Skeletal muscle satellite cell (primary cell): Measurements from ENCODE around the gene SBNO1. TPM values are rescaled to one million over a fixed set of nuclear protein-coding genes. Genes with fewer than 3 reads are reported as not detected.
"Not testable (repeated sequence)": the region's sequence is repeated elsewhere in the genome, so short reads cannot be mapped to it uniquely, and the experiment has no call there.

Experiments used
- H3K27me3 ChIP-seq: 2 replicates; pipeline ENCODE4 v1.7.0; 2013; ENCODE audit warnings: low read length; ENCODE audit not compliant: control insufficient read depth, insufficient read depth
- H3K36me3 ChIP-seq: 2 replicates; pipeline ENCODE4 v1.7.0; 2013; ENCODE audit warnings: mild to moderate bottlenecking, control low read depth, low read length; ENCODE audit not compliant: insufficient read depth
- H3K4me1 ChIP-seq: 2 replicates; pipeline ENCODE4 v1.7.0; 2013; ENCODE audit warnings: low read length; ENCODE audit not compliant: control insufficient read depth, insufficient read depth
- H3K4me2 ChIP-seq: 2 replicates; pipeline ENCODE4 v1.7.0; 2013; ENCODE audit warnings: mild to moderate bottlenecking, low read length
- H3K4me3 ChIP-seq: 2 replicates; pipeline ENCODE4 v1.7.0; 2013; ENCODE audit warnings: low read length
- H3K9ac ChIP-seq: 2 replicates; pipeline ENCODE4 v1.7.0; 2013; ENCODE audit warnings: mild to moderate bottlenecking, low read depth, low read length, moderate library complexity
- H3K9me3 ChIP-seq: replicated peaks from 2 replicates; pipeline ENCODE4 v1.7.0; 2013; ENCODE audit warnings: mild to moderate bottlenecking, control low read depth, low read length
- small RNA-seq: library from RNA; depleted of rRNA; stranded (forward); fragments of <200 nt; gene quantifications from one replicate; pipeline ENCODE3, GENCODE V24; 2012

The SBNO1 gene

GRCh38 chr12:123252365-123252764, 112.3 kb downstream of the SBNO1 start:
- not testable (repeated sequence) for H3K9ac ChIP-seq, H3K27me3 ChIP-seq, H3K4me2 ChIP-seq, H3K9me3 ChIP-seq, H3K4me3 ChIP-seq
- Histone ChIP-seq H3K36me3 (peaks cover 42% of the 10 kb centered on the region), H3K4me1 (peaks cover 16% of the 10 kb centered on the region)

GRCh38 chr12:123251403-123252076, 113.1 kb downstream of the SBNO1 start:
- peaks cover 16% of the 10 kb centered on the region for H3K4me1 ChIP-seq
- H3K4me3 ChIP-seq, result no peak overlapping the region
- H3K4me2 ChIP-seq, result no peak overlapping the region
- no peak overlapping the region for H3K9ac ChIP-seq
- H3K36me3 ChIP-seq, result peaks cover 41% of the 10 kb centered on the region
- peaks cover 3% of the 10 kb centered on the region for H3K9me3 ChIP-seq
- H3K27me3 ChIP-seq, result no peaks in the 10 kb centered on the region

GRCh38 chr12:123250471-123251383, 113.9 kb downstream of the SBNO1 start:
- Histone ChIP-seq H3K9ac (no peak overlapping the region), H3K4me2 (no peak overlapping the region), H3K27me3 (no peaks in the 10 kb centered on the region), H3K36me3 (peaks cover 36% of the 10 kb centered on the region), H3K4me3 (no peak overlapping the region), H3K4me1 (peaks cover 16% of the 10 kb centered on the region), H3K9me3 (peaks cover 3% of the 10 kb centered on the region)

- Histone ChIP-seq H3K4me1 (peaks cover 13% of the 10 kb centered on the region), H3K36me3 (peaks cover 25% of the 10 kb centered on the region)
- not testable (repeated sequence) for H3K4me3 ChIP-seq, H3K4me2 ChIP-seq, H3K9me3 ChIP-seq, H3K27me3 ChIP-seq, H3K9ac ChIP-seq
Measured at GRCh38 chr12:123248996-123249741, 115.5 kb downstream of the SBNO1 start.

GRCh38 chr12:123248129-123248528, 116.5 kb downstream of the SBNO1 start:
- not testable (repeated sequence) for H3K9me3 ChIP-seq, H3K4me1 ChIP-seq, H3K27me3 ChIP-seq, H3K4me2 ChIP-seq, H3K9ac ChIP-seq, H3K4me3 ChIP-seq
- peaks cover 14% of the 10 kb centered on the region for H3K36me3 ChIP-seq

GRCh38 chr12:123245678-123246077, 119.0 kb downstream of the SBNO1 start:
- Histone ChIP-seq H3K27me3 (no peaks in the 10 kb centered on the region), H3K9me3 (peaks cover 3% of the 10 kb centered on the region), H3K4me2 (no peak overlapping the region), H3K9ac (no peak overlapping the region), H3K4me1 (peaks cover 10% of the 10 kb centered on the region), H3K4me3 (no peak overlapping the region), H3K36me3 (peaks cover 8% of the 10 kb centered on the region)

GRCh38 chr12:123243671-123244262, 120.9 kb downstream of the SBNO1 start:
- Histone ChIP-seq H3K9me3 (peaks cover 3% of the 10 kb centered on the region), H3K27me3 (no peaks in the 10 kb centered on the region), H3K9ac (no peak overlapping the region), H3K4me1 (peaks cover 8% of the 10 kb centered on the region), H3K4me2 (no peak overlapping the region), H3K4me3 (no peak overlapping the region), H3K36me3 (peaks cover 6% of the 10 kb centered on the region)

GRCh38 chr12:123242116-123242904, 122.3 kb downstream of the SBNO1 start:
- Histone ChIP-seq H3K9me3 (no peaks in the 10 kb centered on the region), H3K4me2 (no peak overlapping the region), H3K4me3 (no peak overlapping the region), H3K9ac (no peak overlapping the region), H3K36me3 (peaks cover 6% of the 10 kb centered on the region), H3K27me3 (no peaks in the 10 kb centered on the region), H3K4me1 (peaks cover 15% of the 10 kb centered on the region)

Small RNAs within 50 kb of the gene (small RNA-seq; reads per million reads assigned to genes)
- not detected for gene RF00019
- not detected for gene RNA5SP375
